ENCODE measurements around the gene LTN1.

Gene LTN1

DNA sequence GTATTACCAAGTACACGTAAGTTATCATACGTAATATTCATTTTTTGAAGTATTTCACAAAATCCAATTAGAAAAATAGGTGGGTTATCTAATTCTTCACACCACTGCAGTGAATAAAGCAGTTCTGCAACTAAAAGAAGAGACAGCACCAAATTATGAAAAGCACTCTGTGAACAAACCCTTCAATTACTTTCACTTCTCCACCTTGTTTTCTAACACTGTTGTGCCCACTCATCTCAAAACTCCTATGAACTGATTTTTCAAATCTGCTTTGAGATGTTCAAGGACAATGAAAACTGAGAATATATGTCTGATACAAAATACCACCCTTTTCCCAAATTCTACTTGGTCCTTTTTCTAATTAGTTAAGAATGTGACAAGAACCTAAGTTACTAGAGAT, 39.4 kb downstream of the LTN1 start:
- TF ChIP-seq, protein P1, sequence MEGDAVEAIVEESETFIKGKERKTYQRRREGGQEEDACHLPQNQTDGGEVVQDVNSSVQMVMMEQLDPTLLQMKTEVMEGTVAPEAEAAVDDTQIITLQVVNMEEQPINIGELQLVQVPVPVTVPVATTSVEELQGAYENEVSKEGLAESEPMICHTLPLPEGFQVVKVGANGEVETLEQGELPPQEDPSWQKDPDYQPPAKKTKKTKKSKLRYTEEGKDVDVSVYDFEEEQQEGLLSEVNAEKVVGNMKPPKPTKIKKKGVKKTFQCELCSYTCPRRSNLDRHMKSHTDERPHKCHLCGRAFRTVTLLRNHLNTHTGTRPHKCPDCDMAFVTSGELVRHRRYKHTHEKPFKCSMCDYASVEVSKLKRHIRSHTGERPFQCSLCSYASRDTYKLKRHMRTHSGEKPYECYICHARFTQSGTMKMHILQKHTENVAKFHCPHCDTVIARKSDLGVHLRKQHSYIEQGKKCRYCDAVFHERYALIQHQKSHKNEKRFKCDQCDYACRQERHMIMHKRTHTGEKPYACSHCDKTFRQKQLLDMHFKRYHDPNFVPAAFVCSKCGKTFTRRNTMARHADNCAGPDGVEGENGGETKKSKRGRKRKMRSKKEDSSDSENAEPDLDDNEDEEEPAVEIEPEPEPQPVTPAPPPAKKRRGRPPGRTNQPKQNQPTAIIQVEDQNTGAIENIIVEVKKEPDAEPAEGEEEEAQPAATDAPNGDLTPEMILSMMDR (conservative IDR thresholded peaks at IDR 0.05; ENCODE audit: low read length): no peak
- TF ChIP-seq EZH2phosphoT487 (IDR thresholded peaks at IDR 0.05; ENCODE audit: borderline replicate concordance): no peak
- H3K79me2 ChIP-seq (ENCODE audit: insufficient read depth, low read length): no peaks in the 10 kb centered on the region
- H3K4me3 ChIP-seq (ENCODE audit: low read length, poor library complexity, severe bottlenecking): no peak overlapping the region
- H3K9ac ChIP-seq (ENCODE audit: low read depth, low read length, poor library complexity, severe bottlenecking): no peak overlapping the region
- no peaks in the 10 kb centered on the region for H3F3A ChIP-seq (ENCODE audit: low read depth)
- H3K9me2 ChIP-seq (replicated peaks; ENCODE audit: low read depth, low read length): no peaks in the 10 kb centered on the region
- no peaks in the 10 kb centered on the region for H3K4me1 ChIP-seq (ENCODE audit: insufficient read depth, low read length, poor library complexity, severe bottlenecking)
- no peaks in the 10 kb centered on the region for H3K27me3 ChIP-seq (ENCODE audit: insufficient read depth, low read length, poor library complexity, severe bottlenecking)
- H2AFZ ChIP-seq (ENCODE audit: low read length): no peak overlapping the region
- no peaks in the 10 kb centered on the region for H3K9me3 ChIP-seq (ENCODE audit: insufficient read depth, low read depth, low read length)
- no peak overlapping the region for H3K4me2 ChIP-seq (ENCODE audit: low read depth, low read length, poor library complexity, severe bottlenecking)
- no peaks in the 10 kb centered on the region for H4K20me1 ChIP-seq (ENCODE audit: insufficient read depth, low read length, poor library complexity, severe bottlenecking)
- peaks cover 40% of the 10 kb centered on the region; the same call in 1 of the 2 replicates for H3K36me3 ChIP-seq (ENCODE audit: insufficient read depth, low read length)

DNA sequence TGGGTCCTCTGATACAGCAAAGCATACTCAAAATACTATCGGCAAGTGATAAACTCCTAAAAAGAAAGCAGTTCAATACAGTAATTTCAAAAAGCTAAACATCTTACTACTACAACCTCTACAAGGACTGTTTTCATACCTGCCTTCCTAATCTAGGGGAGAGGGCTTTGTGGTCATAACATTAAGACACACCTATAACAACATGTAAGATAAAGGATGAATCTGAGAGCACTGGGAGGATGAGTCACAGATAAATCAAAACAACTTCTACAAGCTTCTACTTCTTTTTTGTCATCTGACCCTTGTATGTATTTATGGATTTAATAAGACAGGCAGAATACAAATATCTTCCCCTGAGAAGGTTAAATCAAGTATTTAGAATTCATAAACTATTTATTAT, 40.0 kb downstream of the LTN1 start:
- Histone ChIP-seq H4K20me1 (ENCODE audit: insufficient read depth, low read length, poor library complexity, severe bottlenecking) (no peaks in the 10 kb centered on the region), H3K9ac (ENCODE audit: low read depth, low read length, poor library complexity, severe bottlenecking) (no peak overlapping the region), H3K4me2 (ENCODE audit: low read depth, low read length, poor library complexity, severe bottlenecking) (no peak overlapping the region), H3F3A (ENCODE audit: low read depth) (no peaks in the 10 kb centered on the region), H3K36me3 (ENCODE audit: insufficient read depth, low read length) (peaks cover 35% of the 10 kb centered on the region; the same call in 1 of the 2 replicates), H2AFZ (ENCODE audit: low read length) (no peak overlapping the region), H3K4me3 (ENCODE audit: low read length, poor library complexity, severe bottlenecking) (no peak overlapping the region), H3K27me3 (ENCODE audit: insufficient read depth, low read length, poor library complexity, severe bottlenecking) (no peaks in the 10 kb centered on the region), H3K79me2 (ENCODE audit: insufficient read depth, low read length) (no peaks in the 10 kb centered on the region), H3K4me1 (ENCODE audit: insufficient read depth, low read length, poor library complexity, severe bottlenecking) (no peaks in the 10 kb centered on the region), H3K9me3 (ENCODE audit: insufficient read depth, low read depth, low read length) (no peaks in the 10 kb centered on the region), H3K9me2 (replicated peaks; ENCODE audit: low read depth, low read length) (no peaks in the 10 kb centered on the region)
- TF ChIP-seq, protein P1 (conservative IDR thresholded peaks at IDR 0.05; ENCODE audit: low read length): no peak
- no peak for TF ChIP-seq EZH2phosphoT487 (IDR thresholded peaks at IDR 0.05; ENCODE audit: borderline replicate concordance)

DNA sequence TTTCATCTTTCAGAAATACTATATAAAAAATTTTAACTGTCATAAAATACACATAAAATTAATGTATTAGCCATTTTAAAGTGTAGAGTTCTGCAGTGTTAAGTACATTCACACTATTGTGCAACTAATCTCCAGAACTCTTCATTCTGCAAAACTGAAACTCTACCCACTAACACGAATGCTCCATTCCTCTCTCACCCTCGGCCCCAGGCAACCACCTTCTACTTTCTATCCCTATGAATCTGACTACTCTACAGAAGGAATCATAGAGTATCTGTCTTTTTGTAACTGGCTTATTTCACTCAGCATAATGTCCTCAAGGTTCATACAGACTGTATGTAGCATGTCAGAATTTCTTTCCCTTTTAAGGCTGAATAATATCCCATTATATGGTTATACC, 43.4 kb downstream of the LTN1 start:
- Histone ChIP-seq H3K9me3 (ENCODE audit: insufficient read depth, low read depth, low read length) (no peaks in the 10 kb centered on the region), H3K79me2 (ENCODE audit: insufficient read depth, low read length) (no peaks in the 10 kb centered on the region), H3K27me3 (ENCODE audit: insufficient read depth, low read length, poor library complexity, severe bottlenecking) (no peaks in the 10 kb centered on the region), H3K4me2 (ENCODE audit: low read depth, low read length, poor library complexity, severe bottlenecking) (no peak overlapping the region), H3F3A (ENCODE audit: low read depth) (no peaks in the 10 kb centered on the region), H3K9me2 (replicated peaks; ENCODE audit: low read depth, low read length) (no peaks in the 10 kb centered on the region), H3K36me3 (ENCODE audit: insufficient read depth, low read length) (peaks cover 48% of the 10 kb centered on the region; the same call in 1 of the 2 replicates), H3K4me1 (ENCODE audit: insufficient read depth, low read length, poor library complexity, severe bottlenecking) (no peaks in the 10 kb centered on the region), H4K20me1 (ENCODE audit: insufficient read depth, low read length, poor library complexity, severe bottlenecking) (no peaks in the 10 kb centered on the region), H3K9ac (ENCODE audit: low read depth, low read length, poor library complexity, severe bottlenecking) (no peak overlapping the region), H2AFZ (ENCODE audit: low read length) (no peak overlapping the region), H3K4me3 (ENCODE audit: low read length, poor library complexity, severe bottlenecking) (no peak overlapping the region)
- TF ChIP-seq, protein P1 (conservative IDR thresholded peaks at IDR 0.05; ENCODE audit: low read length): no peak
- no peak for TF ChIP-seq EZH2phosphoT487 (IDR thresholded peaks at IDR 0.05; ENCODE audit: borderline replicate concordance)

Data from Loucy (cell line).